Activated naive CD8-positive, alpha-beta T cell treated with anti-CD3 and anti-CD28 coated beads, Interleukin-2, amount 10 ng/mL, durations not matched to agents 7 days and 5 days (primary cell): ENCODE data around the gene POLR2F. TPM values are rescaled to one million over a fixed set of nuclear protein-coding genes. Genes with fewer than 3 reads are reported as not detected.
A peak's percentile ranks its signal among the peaks of the same experiment; 100 is the strongest.
"Not testable (repeated sequence)": the region's sequence is repeated elsewhere in the genome, so short reads cannot be mapped to it uniquely, and the experiment has no call there.

Experiments used
- ATAC-seq: fragments of 150-1000 bp; cut with Tn5 transposase; one replicate; pipeline ENCODE4 v1.10.0; 2021; ENCODE audit warnings: low read depth, moderate library complexity
- POLR2A ChIA-PET: fragments of 350-600 bp; sonication (Branson Sonifier 250); formaldehyde crosslinking; loops from one replicate; lab custom pipeline; 2021; ENCODE audit warnings: antibody characterized with exemption; lab: Charles Lee
- DNase-seq: peaks from one replicate; pipeline ENCODE4 v3.0.0; 2021
- H3K27ac Mint-ChIP-seq: one replicate; pipeline ENCODE4 v1.8.0; 2022; ENCODE audit warnings: mild to moderate bottlenecking, mixed read lengths
- H3K27me3 Mint-ChIP-seq: one replicate; pipeline ENCODE4 v1.8.0; 2022; ENCODE audit warnings: mild to moderate bottlenecking, moderate library complexity, mixed read lengths
- H3K36me3 Mint-ChIP-seq: one replicate; pipeline ENCODE4 v1.8.0; 2021; ENCODE audit warnings: mild to moderate bottlenecking, mixed read lengths
- H3K4me1 Mint-ChIP-seq: one replicate; pipeline ENCODE4 v1.8.0; 2021; ENCODE audit warnings: mixed read lengths
- H3K4me3 Mint-ChIP-seq: one replicate; pipeline ENCODE4 v1.8.0; 2022; ENCODE audit warnings: mild to moderate bottlenecking, moderate library complexity, mixed read lengths
- H3K9me3 Mint-ChIP-seq: one replicate; pipeline ENCODE4 v1.8.0; 2021; ENCODE audit warnings: mixed read lengths
- total RNA-seq, 2 experiments: library from RNA; stranded (reverse); gene quantifications; one replicate each; pipeline ENCODE4 v1.2.3, GENCODE V29; 2021

Gene POLR2F
- total RNA-seq, 2 experiments from 2014 or later: 60.2 to 61.4 TPM

DNA sequence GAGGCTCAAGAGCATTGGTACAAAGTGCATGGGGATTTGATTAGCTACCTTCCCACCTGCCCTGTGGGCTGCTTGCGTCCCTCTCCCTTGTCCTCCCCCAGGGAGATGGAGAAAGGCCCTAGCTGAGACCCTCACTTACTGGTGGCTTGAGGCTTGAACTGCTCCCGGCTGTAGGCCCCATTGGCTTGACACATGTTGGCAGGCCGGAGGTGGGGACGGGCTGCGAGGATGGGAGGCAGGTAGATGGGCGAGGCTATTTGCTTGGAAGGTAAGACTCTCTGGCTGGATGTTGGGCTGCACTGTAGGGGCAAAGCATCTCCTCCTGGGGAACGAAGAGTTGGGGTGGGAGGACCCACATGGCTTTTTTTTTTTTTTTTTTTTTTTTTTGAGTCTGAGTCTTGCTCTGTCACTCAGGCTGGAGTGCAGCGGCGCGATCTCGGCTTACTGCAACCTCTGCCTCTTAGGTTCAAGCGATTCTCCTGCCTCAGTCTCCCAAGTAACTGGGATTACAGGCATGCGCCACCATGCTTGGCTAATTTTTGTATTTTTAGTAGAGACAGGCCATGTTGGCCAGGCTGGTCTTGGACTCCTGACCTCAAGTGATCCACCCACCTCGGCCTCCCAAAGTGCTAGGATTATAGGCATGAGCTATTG lies 6.2 kb upstream of the POLR2F start:
- DNase-seq, H3K9me3 Mint-ChIP-seq, ATAC-seq, H3K27ac Mint-ChIP-seq, H3K27me3 Mint-ChIP-seq, H3K4me1 Mint-ChIP-seq, H3K36me3 Mint-ChIP-seq, H3K4me3 Mint-ChIP-seq, POLR2A ChIA-PET: not testable (repeated sequence)

DNA sequence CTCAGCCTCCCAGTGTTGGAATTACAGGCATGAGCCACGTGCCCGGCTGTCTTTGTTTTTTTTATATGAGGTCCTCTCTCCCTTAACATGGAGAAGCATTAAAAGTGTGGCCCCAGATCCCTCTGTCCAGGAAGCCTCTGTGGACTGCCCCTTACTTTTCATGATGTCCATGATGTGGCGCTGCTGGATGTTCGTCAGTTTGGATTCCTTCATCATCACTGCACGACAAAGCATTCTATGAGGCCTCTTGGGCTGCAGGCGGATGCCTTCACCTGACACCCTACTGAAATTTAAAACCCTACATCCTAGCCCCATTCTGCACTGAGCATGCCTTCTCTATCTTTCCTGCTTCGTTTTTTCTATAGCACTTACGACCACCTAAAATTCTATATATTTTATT lies 2.2 kb upstream of the POLR2F start:
- Mint-ChIP-seq H3K9me3 (no peaks in the 10 kb centered on the region), H3K4me3 (no peak overlapping the region), H3K36me3 (peaks cover 1% of the 10 kb centered on the region), H3K27me3 (peaks cover 17% of the 10 kb centered on the region), H3K27ac (no peak overlapping the region), H3K4me1 (peaks cover 20% of the 10 kb centered on the region)
- ATAC-seq (no peak), DNase-seq (no peak)
- POLR2A ChIA-PET: no interaction called here

DNA sequence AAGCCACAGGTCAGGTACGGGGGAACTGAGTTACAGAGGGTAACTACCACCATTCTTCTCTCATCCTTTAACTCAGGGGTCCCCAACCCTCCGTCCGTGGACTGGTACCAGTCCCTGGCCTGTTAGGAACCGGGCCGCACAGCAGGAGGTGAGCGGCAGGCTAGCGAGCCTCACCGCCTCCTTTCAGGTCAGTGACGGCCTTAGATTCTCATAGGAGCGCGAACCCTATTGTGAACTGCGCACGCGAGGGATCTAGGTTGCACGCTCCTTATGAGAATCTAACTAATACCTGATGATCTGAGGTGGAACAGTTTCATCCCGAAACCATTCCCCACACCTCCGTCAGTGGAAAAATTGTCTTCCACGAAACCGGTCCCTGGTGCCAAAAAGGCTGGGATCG lies 870 bp upstream of the POLR2F start:
- peaks cover 17% of the 10 kb centered on the region for H3K27me3 Mint-ChIP-seq
- H3K27ac Mint-ChIP-seq, H3K36me3 Mint-ChIP-seq, DNase-seq, H3K9me3 Mint-ChIP-seq, ATAC-seq: not testable (repeated sequence)
- peak overlapping the region; percentile 97 for H3K4me3 Mint-ChIP-seq
- POLR2A ChIA-PET: interaction anchor here (1.3 kb wide), 1 partner anchor 56 kb away, joined by 7 read pairs; no protein-coding TSS in a partner anchor
- peaks cover 20% of the 10 kb centered on the region for H3K4me1 Mint-ChIP-seq

GRCh38 chr22:37953062-37953436 lies 450 bp upstream of the POLR2F start:
- DNase-seq (no peak), ATAC-seq (no peak)
- peak overlapping the region; percentile 97 for H3K4me3 Mint-ChIP-seq
- no peaks in the 10 kb centered on the region for H3K9me3 Mint-ChIP-seq
- no peak overlapping the region for H3K27ac Mint-ChIP-seq
- peaks cover 17% of the 10 kb centered on the region for H3K27me3 Mint-ChIP-seq
- POLR2A ChIA-PET: interaction anchor here (1.0 to 1.6 kb wide), 6 partner anchors 12 to 728 kb away, joined by 3 to 7 read pairs (median 4); partner anchors contain the start of genes ANKRD54, MICALL1 and TOMM22
- peaks cover 20% of the 10 kb centered on the region for H3K4me1 Mint-ChIP-seq
- H3K36me3 Mint-ChIP-seq: peaks cover 6% of the 10 kb centered on the region

GRCh38 chr22:37954686-37955085 lies 1.2 kb downstream of the POLR2F start:
- DNase-seq: no peak
- POLR2A ChIA-PET: interaction anchor here (0.6 to 1.6 kb wide), 5 partner anchors 9 to 1495 kb away, joined by 3 to 6 read pairs (median 4); no protein-coding TSS in a partner anchor
- no peaks in the 10 kb centered on the region for H3K9me3 Mint-ChIP-seq
- no peak overlapping the region for H3K27ac Mint-ChIP-seq
- ATAC-seq: no peak
- H3K27me3 Mint-ChIP-seq: peaks cover 17% of the 10 kb centered on the region
- H3K36me3 Mint-ChIP-seq: peaks cover 20% of the 10 kb centered on the region
- H3K4me1 Mint-ChIP-seq: peaks cover 22% of the 10 kb centered on the region
- H3K4me3 Mint-ChIP-seq: peak overlapping the region; percentile 97

- Mint-ChIP-seq H3K4me1 (peaks cover 22% of the 10 kb centered on the region), H3K27me3 (peaks cover 17% of the 10 kb centered on the region), H3K36me3 (peaks cover 24% of the 10 kb centered on the region)
- H3K9me3 Mint-ChIP-seq, DNase-seq, ATAC-seq, H3K27ac Mint-ChIP-seq, POLR2A ChIA-PET, H3K4me3 Mint-ChIP-seq: not testable (repeated sequence)
Observed at GRCh38 chr22:37955825-37956397, 2.4 kb downstream of the POLR2F start.

DNA sequence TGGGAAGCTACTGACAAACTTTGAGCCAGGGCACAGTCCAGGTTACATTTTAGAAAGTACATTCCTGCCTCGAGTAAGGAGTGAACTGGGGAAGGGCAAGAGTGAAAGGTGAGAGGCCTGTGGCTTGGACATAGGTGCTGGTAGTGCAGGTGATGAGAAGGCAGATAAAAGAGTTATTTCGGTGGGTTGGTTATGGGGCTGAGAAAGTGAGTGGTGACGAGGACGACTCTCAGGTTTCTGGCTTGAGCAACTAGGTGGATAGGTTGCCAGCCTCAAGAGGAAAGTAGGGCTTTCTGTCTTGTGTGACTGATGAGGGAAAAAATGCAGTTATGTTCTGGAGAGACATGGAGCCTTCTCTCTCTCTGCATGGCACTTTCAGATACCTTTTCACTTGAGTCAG lies 3.7 kb downstream of the POLR2F start:
- Mint-ChIP-seq H3K9me3 (no peaks in the 10 kb centered on the region), H3K27ac (no peak overlapping the region), H3K27me3 (peaks cover 8% of the 10 kb centered on the region), H3K4me3 (no peak overlapping the region), H3K36me3 (peaks cover 29% of the 10 kb centered on the region), H3K4me1 (peaks cover 20% of the 10 kb centered on the region)
- POLR2A ChIA-PET: no interaction called here
- no peak for ATAC-seq
- no peak for DNase-seq

GRCh38 chr22:37959231-37959825 lies 5.8 kb downstream of the POLR2F start:
- no peaks in the 10 kb centered on the region for H3K9me3 Mint-ChIP-seq

GRCh38 chr22:37961062-37961461 lies 7.6 kb downstream of the POLR2F start:
- no peak for ATAC-seq
- Mint-ChIP-seq H3K27ac (no peak overlapping the region), H3K27me3 (no peaks in the 10 kb centered on the region), H3K4me3 (no peak overlapping the region), H3K36me3 (peaks cover 27% of the 10 kb centered on the region), H3K4me1 (peaks cover 4% of the 10 kb centered on the region), H3K9me3 (no peaks in the 10 kb centered on the region)
- no peak for DNase-seq
- POLR2A ChIA-PET: no interaction called here

More at GRCh38 chr22:37959231-37959825, 5.8 kb downstream of the POLR2F start:
- H3K4me1 Mint-ChIP-seq: peaks cover 11% of the 10 kb centered on the region
- H3K27me3 Mint-ChIP-seq: no peaks in the 10 kb centered on the region
- POLR2A ChIA-PET: interaction anchor here (0.5 kb wide), 1 partner anchor 535 kb away, joined by 4 read pairs; no protein-coding TSS in a partner anchor
- no peak overlapping the region for H3K27ac Mint-ChIP-seq
- no peak overlapping the region for H3K4me3 Mint-ChIP-seq
- ATAC-seq: no peak
- DNase-seq: no peak
- H3K36me3 Mint-ChIP-seq: peaks cover 27% of the 10 kb centered on the region

- Mint-ChIP-seq H3K36me3 (peaks cover 13% of the 10 kb centered on the region), H3K27ac (no peak overlapping the region), H3K9me3 (no peaks in the 10 kb centered on the region), H3K27me3 (no peaks in the 10 kb centered on the region), H3K4me1 (peaks cover 4% of the 10 kb centered on the region), H3K4me3 (no peak overlapping the region)
- ATAC-seq (no peak), DNase-seq (no peak)
- POLR2A ChIA-PET: interaction anchor here (0.5 kb wide), 1 partner anchor 145 kb away, joined by 3 read pairs; no protein-coding TSS in a partner anchor
Observed at GRCh38 chr22:37965940-37966664, 12.6 kb downstream of the POLR2F start.

DNA sequence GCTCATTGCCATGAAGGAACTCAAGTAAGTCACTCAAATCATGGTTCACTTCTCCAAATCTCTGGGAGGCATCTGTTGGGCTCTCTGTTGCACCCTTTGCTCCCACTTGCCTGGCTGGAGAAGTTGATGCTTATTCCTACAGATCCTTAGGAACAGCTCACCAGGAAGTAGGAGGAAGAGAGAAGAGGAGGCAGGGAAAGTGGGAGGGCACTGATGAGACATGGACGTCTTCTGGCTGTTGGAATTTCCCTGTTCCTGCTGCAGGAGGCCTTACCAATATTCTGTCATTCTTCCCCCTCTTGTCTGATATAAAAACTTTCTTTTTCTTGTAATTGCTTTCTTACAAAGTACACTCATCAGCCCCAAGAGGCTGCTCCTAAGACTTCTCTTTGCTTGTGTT lies 13.6 kb downstream of the POLR2F start:
- DNase-seq (no peak), ATAC-seq (no peak)
- H3K9me3 Mint-ChIP-seq: no peaks in the 10 kb centered on the region
- no peak overlapping the region for H3K4me3 Mint-ChIP-seq
- H3K27ac Mint-ChIP-seq: no peak overlapping the region
- H3K36me3 Mint-ChIP-seq: peaks cover 9% of the 10 kb centered on the region
- POLR2A ChIA-PET: no interaction called here
- no peaks in the 10 kb centered on the region for H3K27me3 Mint-ChIP-seq
- peaks cover 4% of the 10 kb centered on the region for H3K4me1 Mint-ChIP-seq

DNA sequence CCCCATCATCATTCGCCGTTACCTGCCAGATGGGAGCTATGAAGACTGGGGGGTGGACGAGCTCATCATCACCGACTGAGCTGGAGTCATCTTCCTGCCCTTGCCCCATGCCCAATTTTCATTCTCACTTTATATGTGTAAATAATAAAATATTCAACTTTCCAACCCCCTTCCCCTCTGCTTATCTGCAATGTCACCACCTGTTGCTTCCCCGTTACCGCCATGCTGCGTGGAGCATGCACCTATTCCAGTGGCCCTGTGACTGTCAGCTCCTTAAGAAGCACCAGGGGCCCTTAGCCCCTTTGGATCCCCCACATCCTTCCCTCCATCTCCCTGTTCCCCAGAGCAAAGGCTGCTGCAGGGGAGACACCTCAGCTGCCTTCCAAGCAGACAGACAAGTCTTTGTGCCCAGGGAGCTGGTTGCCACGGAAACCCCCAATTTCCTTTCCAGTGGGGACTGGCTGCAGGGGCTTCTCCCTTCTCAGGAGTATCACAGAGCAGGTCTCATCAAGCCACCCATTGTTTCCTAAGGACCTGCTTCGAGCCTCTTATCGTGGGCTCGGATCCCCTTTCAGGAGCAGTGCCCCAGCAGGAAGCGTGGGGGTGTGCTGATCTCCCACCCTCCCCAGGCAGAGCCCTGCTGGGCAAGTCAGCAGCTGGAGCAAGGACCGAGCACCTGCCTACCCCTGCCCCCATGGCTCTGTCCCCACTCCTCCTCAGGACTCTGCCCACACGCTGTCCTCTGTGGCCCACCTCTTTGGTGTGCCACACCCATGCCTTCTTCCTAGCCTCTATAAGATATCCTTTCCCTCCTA lies 14.3 kb downstream of the POLR2F start:
- H3K4me1 Mint-ChIP-seq: peaks cover 4% of the 10 kb centered on the region
- no peak for DNase-seq
- ATAC-seq: no peak
- POLR2A ChIA-PET: no interaction called here
- H3K27me3 Mint-ChIP-seq: no peaks in the 10 kb centered on the region
- H3K27ac Mint-ChIP-seq: no peak overlapping the region
- no peak overlapping the region for H3K4me3 Mint-ChIP-seq
- H3K36me3 Mint-ChIP-seq: peaks cover 9% of the 10 kb centered on the region
- H3K9me3 Mint-ChIP-seq: no peaks in the 10 kb centered on the region
